HG03460 (cell line): ENCODE measurements around the gene PDZD8.
A peak's percentile ranks its signal among the peaks of the same experiment; 100 is the strongest.

Experiments used
- ATAC-seq: cut with Tn5 transposase; IDR thresholded peaks from one replicate; pipeline ENCODE4 v1.9.1; 2021; ENCODE audit not compliant: unreplicated experiment

PDZD8 gene

GRCh38 chr10:117375360-117376178 lies at the start of gene PDZD8:
Gene PDZD8 (minus strand): TSS chr10:117375440. CDS start chr10:117375227, 213 bp downstream.
- peak; percentile 76 for ATAC-seq

- no peak for ATAC-seq
Measured at GRCh38 chr10:117424171-117424570, 48.9 kb upstream of the PDZD8 start.

- ATAC-seq = no peak
Measured at GRCh38 chr10:117421985-117422384, 46.7 kb upstream of the PDZD8 start.

GRCh38 chr10:117420768-117421167 lies 45.5 kb upstream of the PDZD8 start:
- ATAC-seq = no peak

- ATAC-seq = no peak
Measured at GRCh38 chr10:117419921-117420320, 44.7 kb upstream of the PDZD8 start.

- ATAC-seq = no peak
Measured at GRCh38 chr10:117419159-117419558, 43.9 kb upstream of the PDZD8 start.

GRCh38 chr10:117418121-117418520 lies 42.9 kb upstream of the PDZD8 start:
- ATAC-seq = no peak

- no peak for ATAC-seq
Measured at GRCh38 chr10:117417196-117417595, 42.0 kb upstream of the PDZD8 start.

- ATAC-seq = no peak
Measured at GRCh38 chr10:117413928-117414618, 38.8 kb upstream of the PDZD8 start.

GRCh38 chr10:117412469-117413010 lies 37.3 kb upstream of the PDZD8 start:
- ATAC-seq = no peak

- ATAC-seq = no peak
Measured at GRCh38 chr10:117411479-117412399, 36.5 kb upstream of the PDZD8 start.

- ATAC-seq = no peak
Measured at GRCh38 chr10:117410557-117410956, 35.3 kb upstream of the PDZD8 start.

- no peak for ATAC-seq
Measured at GRCh38 chr10:117409549-117410305, 34.5 kb upstream of the PDZD8 start.

- ATAC-seq = no peak
Measured at GRCh38 chr10:117408436-117409384, 33.5 kb upstream of the PDZD8 start.

- no peak for ATAC-seq
Measured at GRCh38 chr10:117405730-117406129, 30.5 kb upstream of the PDZD8 start.

- ATAC-seq = no peak
Measured at GRCh38 chr10:117400329-117400728, 25.1 kb upstream of the PDZD8 start.

- ATAC-seq = no peak
Measured at GRCh38 chr10:117399341-117400196, 24.3 kb upstream of the PDZD8 start.

- no peak for ATAC-seq
Measured at GRCh38 chr10:117398029-117398428, 22.8 kb upstream of the PDZD8 start.
